Gastrocnemius medialis (tissue), 4 donors: ENCODE data around the gene DSC1.

Experiments
- POLR2A ChIP-seq, 2 donors: fragments of 450-650 bp; IDR thresholded peaks; one replicate each; pipeline ENCODE4 v1.6.1; 2017; ENCODE audit warnings: antibody characterized with exemption in 2 of 2, mild to moderate bottlenecking in 2 of 2, moderate library complexity in 2 of 2
- TF ChIP-seq, protein P1 (sequence below), 5 experiments: fragments of 450-650 bp in 3 of 5; fragments of 200-600 bp in 2 of 5; sonication (generic) in 2 of 5; IDR thresholded peaks in 4 of 5; conservative IDR thresholded peaks in 1 of 5; 1 replicate in 4 of 5; 2 replicates in 1 of 5; pipeline ENCODE4 v1.5.1; 2016 to 2019; ENCODE audit warnings: antibody characterized with exemption in 5 of 5, mild to moderate bottlenecking in 3 of 5, moderate library complexity in 3 of 5

DNA sequence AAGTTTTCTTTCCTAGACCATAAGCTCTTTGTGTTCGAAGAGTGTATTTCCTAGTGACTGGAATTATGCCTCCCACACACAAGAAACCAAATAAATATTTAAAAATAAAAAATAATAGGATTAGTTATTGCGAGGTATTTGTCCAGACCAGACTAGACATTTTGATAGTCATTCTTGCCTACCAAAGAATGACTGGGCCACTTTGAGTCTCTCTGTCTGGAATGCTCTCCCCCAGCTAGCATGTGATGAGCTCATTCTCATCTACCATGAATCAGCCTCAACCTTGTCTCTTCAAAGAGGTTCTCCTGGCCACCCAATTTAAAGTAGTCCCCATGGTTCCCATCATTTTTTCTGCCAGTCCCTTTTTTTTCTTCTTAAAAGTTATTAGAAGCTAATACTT is 13.9 kb upstream of the DSC1 start:
- no peak for TF ChIP-seq POLR2A (IDR thresholded peaks at IDR 0.05)
- TF ChIP-seq, protein P1, sequence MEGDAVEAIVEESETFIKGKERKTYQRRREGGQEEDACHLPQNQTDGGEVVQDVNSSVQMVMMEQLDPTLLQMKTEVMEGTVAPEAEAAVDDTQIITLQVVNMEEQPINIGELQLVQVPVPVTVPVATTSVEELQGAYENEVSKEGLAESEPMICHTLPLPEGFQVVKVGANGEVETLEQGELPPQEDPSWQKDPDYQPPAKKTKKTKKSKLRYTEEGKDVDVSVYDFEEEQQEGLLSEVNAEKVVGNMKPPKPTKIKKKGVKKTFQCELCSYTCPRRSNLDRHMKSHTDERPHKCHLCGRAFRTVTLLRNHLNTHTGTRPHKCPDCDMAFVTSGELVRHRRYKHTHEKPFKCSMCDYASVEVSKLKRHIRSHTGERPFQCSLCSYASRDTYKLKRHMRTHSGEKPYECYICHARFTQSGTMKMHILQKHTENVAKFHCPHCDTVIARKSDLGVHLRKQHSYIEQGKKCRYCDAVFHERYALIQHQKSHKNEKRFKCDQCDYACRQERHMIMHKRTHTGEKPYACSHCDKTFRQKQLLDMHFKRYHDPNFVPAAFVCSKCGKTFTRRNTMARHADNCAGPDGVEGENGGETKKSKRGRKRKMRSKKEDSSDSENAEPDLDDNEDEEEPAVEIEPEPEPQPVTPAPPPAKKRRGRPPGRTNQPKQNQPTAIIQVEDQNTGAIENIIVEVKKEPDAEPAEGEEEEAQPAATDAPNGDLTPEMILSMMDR (IDR thresholded peaks at IDR 0.05 in 4 of 5, conservative IDR thresholded peaks at IDR 0.05 in 1 of 5): no peak
